Uterus (tissue), 2 donors: Measurements from ENCODE around the gene SPINT4.

Experiments
- CTCF ChIP-seq, 4 experiments: fragments of 200-600 bp in 2 of 4; fragments of 450-650 bp in 2 of 4; sonication (generic) in 2 of 4; IDR thresholded peaks; one replicate each; pipeline ENCODE4 v1.5.1; 2016 to 2019; ENCODE audit warnings: antibody characterized with exemption in 4 of 4, mild to moderate bottlenecking in 2 of 4, moderate library complexity in 1 of 4
- POLR2A ChIP-seq, 2 donors: fragments of 450-650 bp; IDR thresholded peaks; one replicate each; pipeline ENCODE4 v1.6.1; 2016; ENCODE audit warnings: antibody characterized with exemption in 2 of 2, mild to moderate bottlenecking in 1 of 2, moderate library complexity in 1 of 2

GRCh38 chr20:45725134-45725533, 3.0 kb downstream of the SPINT4 start:
- no peak for TF ChIP-seq CTCF (IDR thresholded peaks at IDR 0.05)
- TF ChIP-seq POLR2A (IDR thresholded peaks at IDR 0.05) = no peak
